ENCODE data around the gene SMIM38.

Gene SMIM38

GRCh38 chr11:69156235-69156639 lies 502 bp downstream of the SMIM38 start:
- H3K4me3 ChIP-seq (ENCODE audit: low read length), result no peak overlapping the region
- DNase-seq (ENCODE audit: low read depth, low spot score), result no peak

GRCh38 chr11:69156673-69157155 lies 979 bp downstream of the SMIM38 start:
- DNase-seq (ENCODE audit: low read depth, low spot score), result no peak
- H3K4me3 ChIP-seq (ENCODE audit: low read length), result no peak overlapping the region

GRCh38 chr11:69157156-69157821 lies 1.6 kb downstream of the SMIM38 start:
- DNase-seq (ENCODE audit: low read depth, low spot score), result no peak

GRCh38 chr11:69157822-69158231 lies 2.1 kb downstream of the SMIM38 start:
- DNase-seq (ENCODE audit: low read depth, low spot score), result no peak
- no peak overlapping the region for H3K4me3 ChIP-seq (ENCODE audit: low read length)

More at GRCh38 chr11:69157156-69157821, 1.6 kb downstream of the SMIM38 start:
- no peak overlapping the region for H3K4me3 ChIP-seq (ENCODE audit: low read length)

GRCh38 chr11:69158301-69159149 lies 2.8 kb downstream of the SMIM38 start:
- DNase-seq (ENCODE audit: low read depth, low spot score), result no peak
- no peak overlapping the region for H3K4me3 ChIP-seq (ENCODE audit: low read length)

- DNase-seq (ENCODE audit: low read depth, low spot score), result no peak
- H3K4me3 ChIP-seq (ENCODE audit: low read length), result no peak overlapping the region
Measured at GRCh38 chr11:69159150-69159852, 3.6 kb downstream of the SMIM38 start.

GRCh38 chr11:69160296-69161116 lies 4.8 kb downstream of the SMIM38 start:
- no peak overlapping the region for H3K4me3 ChIP-seq (ENCODE audit: low read length)
- no peak for DNase-seq (ENCODE audit: low read depth, low spot score)

GRCh38 chr11:69161117-69161407 lies 5.3 kb downstream of the SMIM38 start:
- H3K4me3 ChIP-seq (ENCODE audit: low read length), result no peak overlapping the region
- no peak for DNase-seq (ENCODE audit: low read depth, low spot score)

- H3K4me3 ChIP-seq (ENCODE audit: low read length), result no peak overlapping the region
- DNase-seq (ENCODE audit: low read depth, low spot score), result no peak
Measured at GRCh38 chr11:69162505-69162904, 6.8 kb downstream of the SMIM38 start.

- DNase-seq (ENCODE audit: low read depth, low spot score), result no peak
- H3K4me3 ChIP-seq (ENCODE audit: low read length), result no peak overlapping the region
Measured at GRCh38 chr11:69163842-69164241, 8.1 kb downstream of the SMIM38 start.

- no peak for DNase-seq (ENCODE audit: low read depth, low spot score)
- H3K4me3 ChIP-seq (ENCODE audit: low read length), result no peak overlapping the region
Measured at GRCh38 chr11:69164824-69165223, 9.1 kb downstream of the SMIM38 start.

- DNase-seq (ENCODE audit: low read depth, low spot score), result no peak
- no peak overlapping the region for H3K4me3 ChIP-seq (ENCODE audit: low read length)
Measured at GRCh38 chr11:69165775-69166174, 10.0 kb downstream of the SMIM38 start.

- H3K4me3 ChIP-seq (ENCODE audit: low read length), result no peak overlapping the region
- peak; percentile 16 for DNase-seq (ENCODE audit: low read depth, low spot score)
Measured at GRCh38 chr11:69166218-69167115, 10.7 kb downstream of the SMIM38 start.

GRCh38 chr11:69167130-69167915 lies 11.6 kb downstream of the SMIM38 start:
- no peak for DNase-seq (ENCODE audit: low read depth, low spot score)
- no peak overlapping the region for H3K4me3 ChIP-seq (ENCODE audit: low read length)

GRCh38 chr11:69167916-69168691 lies 12.4 kb downstream of the SMIM38 start:
- H3K4me3 ChIP-seq (ENCODE audit: low read length), result no peak overlapping the region
- no peak for DNase-seq (ENCODE audit: low read depth, low spot score)

- no peak overlapping the region for H3K4me3 ChIP-seq (ENCODE audit: low read length)
- no peak for DNase-seq (ENCODE audit: low read depth, low spot score)
Measured at GRCh38 chr11:69169479-69169878, 13.7 kb downstream of the SMIM38 start.

GRCh38 chr11:69170704-69171103 lies 15.0 kb downstream of the SMIM38 start:
- H3K4me3 ChIP-seq (ENCODE audit: low read length), result no peak overlapping the region
- no peak for DNase-seq (ENCODE audit: low read depth, low spot score)
